ENCODE measurements around the gene HCLS1. TPM values are rescaled to one million over a fixed set of nuclear protein-coding genes. Genes with fewer than 3 reads are reported as not detected.

HCLS1 gene, protein sequence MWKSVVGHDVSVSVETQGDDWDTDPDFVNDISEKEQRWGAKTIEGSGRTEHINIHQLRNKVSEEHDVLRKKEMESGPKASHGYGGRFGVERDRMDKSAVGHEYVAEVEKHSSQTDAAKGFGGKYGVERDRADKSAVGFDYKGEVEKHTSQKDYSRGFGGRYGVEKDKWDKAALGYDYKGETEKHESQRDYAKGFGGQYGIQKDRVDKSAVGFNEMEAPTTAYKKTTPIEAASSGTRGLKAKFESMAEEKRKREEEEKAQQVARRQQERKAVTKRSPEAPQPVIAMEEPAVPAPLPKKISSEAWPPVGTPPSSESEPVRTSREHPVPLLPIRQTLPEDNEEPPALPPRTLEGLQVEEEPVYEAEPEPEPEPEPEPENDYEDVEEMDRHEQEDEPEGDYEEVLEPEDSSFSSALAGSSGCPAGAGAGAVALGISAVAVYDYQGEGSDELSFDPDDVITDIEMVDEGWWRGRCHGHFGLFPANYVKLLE
- total RNA-seq (2014; rRNA removed; shearing (Covaris generic)) (28.6 and 29.8 TPM in 2 replicates), polyA plus RNA-seq (2016; fragmentation: Nextera tagmentation; extraction: Ambion mirVana) (39.0 and 39.2 TPM in 2 replicates)

- peaks cover 13% of the 10 kb centered on the region; the same call in 1 of the 2 replicates for H3F3A ChIP-seq (ENCODE audit: insufficient read depth)
- H3K79me2 ChIP-seq (ENCODE audit: insufficient read depth) = peaks cover 25% of the 10 kb centered on the region
- H3K9ac ChIP-seq = peak within 1 kb of the TSS; percentile 74
- TF ChIP-seq EZH2 (IDR thresholded peaks at IDR 0.05; ENCODE audit: insufficient read depth, poor library complexity, severe bottlenecking) (no peak), EZH2phosphoT487 (IDR thresholded peaks at IDR 0.05; ENCODE audit: insufficient read depth, low read depth) (no peak)
- DNase-seq = peak; percentile 66
- no peaks in the 10 kb centered on the region for H3K9me2 ChIP-seq (ENCODE audit: insufficient read depth)
- H3K27me3 ChIP-seq (replicated peaks; ENCODE audit: insufficient read depth) = no peaks in the 10 kb centered on the region
- peak within 1 kb of the TSS; percentile 77 for H3K27ac ChIP-seq
- 34 to 52% methylated on average over 9 of the region's 9 CpGs for WGBS, 2 experiments (ENCODE audit: low coverage in 1 of 2, low lambda C conversion rate in 2 of 2, missing lambda C conversion rate in 2 of 2)
- H2AFZ ChIP-seq = peak within 1 kb of the TSS; percentile 67
- H3K36me3 ChIP-seq (ENCODE audit: low read depth) = no peaks in the 10 kb centered on the region; the same call in 1 of the 2 replicates
- H3K9me3 ChIP-seq (ENCODE audit: low read depth) = no peaks in the 10 kb centered on the region
- H3K4me3 ChIP-seq = peak within 1 kb of the TSS; percentile 70
- peaks cover 4% of the 10 kb centered on the region; the same call in 1 of the 2 replicates for H3K4me1 ChIP-seq (ENCODE audit: insufficient read depth)
- in situ Hi-C loops (cut with MboI) = no loop called here
- H3K4me2 ChIP-seq (ENCODE audit: unreplicated experiment) = peak within 1 kb of the TSS; percentile 59
- no peaks in the 10 kb centered on the region for H4K20me1 ChIP-seq (ENCODE audit: insufficient read depth)
Measured at GRCh38 chr3:121660356-121661171, at the start of gene HCLS1. Gene HCLS1 (minus strand): TSS chr3:121660903. CDS start chr3:121658347, 2,556 bp downstream.

- Histone ChIP-seq H3K27me3 (replicated peaks; ENCODE audit: insufficient read depth) (no peaks in the 10 kb centered on the region), H3K9me3 (ENCODE audit: low read depth) (no peaks in the 10 kb centered on the region), H3K4me2 (ENCODE audit: unreplicated experiment) (no peak overlapping the region), H3K4me1 (ENCODE audit: insufficient read depth) (no peaks in the 10 kb centered on the region), H3F3A (ENCODE audit: insufficient read depth) (peaks cover 12% of the 10 kb centered on the region), H2AFZ (no peak overlapping the region), H4K20me1 (ENCODE audit: insufficient read depth) (no peaks in the 10 kb centered on the region), H3K27ac (no peak overlapping the region), H3K36me3 (ENCODE audit: low read depth) (peaks cover 42% of the 10 kb centered on the region), H3K4me3 (no peak overlapping the region), H3K9me2 (ENCODE audit: insufficient read depth) (no peaks in the 10 kb centered on the region), H3K9ac (no peak overlapping the region), H3K79me2 (ENCODE audit: insufficient read depth) (peaks cover 39% of the 10 kb centered on the region)
- no peak for DNase-seq
- TF ChIP-seq EZH2phosphoT487 (IDR thresholded peaks at IDR 0.05; ENCODE audit: insufficient read depth, low read depth) (no peak), EZH2 (IDR thresholded peaks at IDR 0.05; ENCODE audit: insufficient read depth, poor library complexity, severe bottlenecking) (no peak)
- WGBS, 2 experiments (ENCODE audit: low coverage in 1 of 2, low lambda C conversion rate in 2 of 2, missing lambda C conversion rate in 2 of 2) = 89 to 100% methylated on average over 1 of the region's 1 CpG
- in situ Hi-C loops (cut with MboI) = no loop called here
Measured at GRCh38 chr3:121710347-121710746, 49.6 kb upstream of the HCLS1 start.

DNA sequence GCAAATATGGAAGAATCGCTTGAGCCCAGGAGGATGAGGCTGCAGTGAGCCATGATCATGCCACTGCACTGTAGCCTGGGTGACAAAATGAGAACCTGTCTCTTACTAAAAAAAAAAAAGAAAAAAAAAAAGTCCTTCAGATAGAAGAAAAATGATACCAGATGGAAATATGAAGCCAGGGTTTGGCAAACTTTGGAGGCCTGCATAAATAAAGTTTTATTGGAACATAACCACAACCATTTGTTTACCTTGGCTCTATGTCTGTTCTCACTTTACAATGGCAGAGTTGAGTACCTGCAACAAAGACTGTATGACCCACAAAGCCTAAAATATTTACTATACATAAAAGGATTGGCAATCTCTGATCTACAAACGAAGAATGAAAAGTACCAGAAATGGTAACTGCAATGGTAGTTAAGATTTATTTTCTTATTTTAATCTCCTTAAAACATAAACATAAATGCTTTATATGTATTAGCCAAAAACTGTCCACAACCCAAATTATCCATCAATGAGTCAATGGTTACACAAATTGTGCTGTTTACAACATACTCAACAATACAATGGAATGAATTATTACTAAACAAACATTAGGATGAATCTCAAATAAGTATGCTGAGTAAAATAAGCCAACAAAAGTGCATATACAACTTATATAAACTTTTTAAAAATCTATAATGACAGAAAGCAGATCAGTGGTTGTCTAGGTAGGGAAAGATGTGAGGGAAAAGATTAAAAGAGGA is 47.0 kb upstream of the HCLS1 start:
- H3K4me3 ChIP-seq = no peak overlapping the region
- 100% methylated on average over 2 of the region's 2 CpGs for WGBS, 2 experiments (ENCODE audit: low coverage in 1 of 2, low lambda C conversion rate in 2 of 2, missing lambda C conversion rate in 2 of 2)
- no peak for TF ChIP-seq EZH2 (IDR thresholded peaks at IDR 0.05; ENCODE audit: insufficient read depth, poor library complexity, severe bottlenecking)
- TF ChIP-seq EZH2phosphoT487 (IDR thresholded peaks at IDR 0.05; ENCODE audit: insufficient read depth, low read depth) = no peak
- H2AFZ ChIP-seq = no peak overlapping the region
- H3K9me2 ChIP-seq (ENCODE audit: insufficient read depth) = no peaks in the 10 kb centered on the region
- H3K4me2 ChIP-seq (ENCODE audit: unreplicated experiment) = no peak overlapping the region
- no peak overlapping the region for H3K27ac ChIP-seq
- H3K4me1 ChIP-seq (ENCODE audit: insufficient read depth) = no peaks in the 10 kb centered on the region
- peaks cover 37% of the 10 kb centered on the region for H3K36me3 ChIP-seq (ENCODE audit: low read depth)
- no peaks in the 10 kb centered on the region for H3K9me3 ChIP-seq (ENCODE audit: low read depth)
- in situ Hi-C loops (cut with MboI) = no loop called here
- peaks cover 6% of the 10 kb centered on the region; the same call in 1 of the 2 replicates for H3F3A ChIP-seq (ENCODE audit: insufficient read depth)
- H3K9ac ChIP-seq = no peak overlapping the region
- H4K20me1 ChIP-seq (ENCODE audit: insufficient read depth) = no peaks in the 10 kb centered on the region
- no peak for DNase-seq
- no peaks in the 10 kb centered on the region for H3K27me3 ChIP-seq (replicated peaks; ENCODE audit: insufficient read depth)
- H3K79me2 ChIP-seq (ENCODE audit: insufficient read depth) = peaks cover 66% of the 10 kb centered on the region

DNA sequence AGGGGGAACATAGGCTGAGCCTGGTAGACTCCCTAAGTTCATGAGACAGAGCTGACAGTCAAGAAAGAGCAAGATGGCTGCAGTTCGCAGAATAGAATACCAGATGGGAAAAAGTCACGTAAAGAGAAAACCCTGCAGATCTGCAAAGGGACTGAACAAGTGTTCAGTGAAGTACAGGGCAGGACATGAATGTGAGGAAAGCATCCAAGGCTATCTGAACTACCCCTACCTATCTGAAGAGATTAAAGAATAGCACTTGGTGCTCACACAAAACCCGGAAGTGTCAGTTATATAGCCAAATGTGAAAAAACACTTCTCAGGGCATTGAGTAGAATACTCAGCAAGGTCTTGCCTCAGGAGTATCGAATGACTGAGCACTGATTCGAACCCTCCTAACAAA is 44.8 kb upstream of the HCLS1 start:
- Histone ChIP-seq H3K4me2 (ENCODE audit: unreplicated experiment) (no peak overlapping the region), H3K4me1 (ENCODE audit: insufficient read depth) (no peaks in the 10 kb centered on the region), H3F3A (ENCODE audit: insufficient read depth) (no peaks in the 10 kb centered on the region), H4K20me1 (ENCODE audit: insufficient read depth) (no peaks in the 10 kb centered on the region), H3K9ac (no peak overlapping the region), H3K27ac (no peak overlapping the region), H3K27me3 (replicated peaks; ENCODE audit: insufficient read depth) (no peaks in the 10 kb centered on the region), H3K4me3 (no peak overlapping the region), H3K79me2 (ENCODE audit: insufficient read depth) (peaks cover 81% of the 10 kb centered on the region), H3K36me3 (ENCODE audit: low read depth) (peaks cover 48% of the 10 kb centered on the region), H2AFZ (no peak overlapping the region), H3K9me3 (ENCODE audit: low read depth) (no peaks in the 10 kb centered on the region), H3K9me2 (ENCODE audit: insufficient read depth) (no peaks in the 10 kb centered on the region)
- no peak for DNase-seq
- in situ Hi-C loops (cut with MboI) = no loop called here
- 94 to 96% methylated on average over 5 of the region's 5 CpGs for WGBS, 2 experiments (ENCODE audit: low coverage in 1 of 2, low lambda C conversion rate in 2 of 2, missing lambda C conversion rate in 2 of 2)
- TF ChIP-seq EZH2phosphoT487 (IDR thresholded peaks at IDR 0.05; ENCODE audit: insufficient read depth, low read depth) (no peak), EZH2 (IDR thresholded peaks at IDR 0.05; ENCODE audit: insufficient read depth, poor library complexity, severe bottlenecking) (no peak)

Data from GM23248 (cell line).